ENCODE data around the gene OTOL1. TPM values are rescaled to one million over a fixed set of nuclear protein-coding genes. Genes with fewer than 3 reads are reported as not detected.

Gene OTOL1
- not detected for total RNA-seq
- long read RNA-seq, donor 1, result 0 reads
- long read RNA-seq, donor 2, result 0 reads

DNA sequence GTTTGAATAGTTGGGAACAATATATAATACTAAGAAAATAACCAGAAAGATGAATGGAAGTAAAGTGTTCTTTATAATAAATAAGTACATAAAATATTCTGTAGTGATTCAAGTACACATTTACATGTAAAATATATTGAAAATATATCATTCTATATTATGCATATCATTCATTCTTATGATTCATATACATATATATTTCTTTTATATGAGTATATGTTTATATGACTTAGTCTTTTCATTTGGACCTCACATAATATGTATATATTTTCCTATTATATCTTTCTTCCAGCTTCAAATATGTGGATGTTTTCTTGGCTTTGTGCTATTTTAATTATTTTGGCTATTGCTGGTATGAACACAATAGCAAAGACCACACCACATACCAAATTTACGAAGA is at the start of gene OTOL1:
Gene OTOL1 (plus strand): TSS at position 301 of the 400 bp plus-strand sequence. CDS start 0 bp downstream, at position 301.
- Histone ChIP-seq H3K4me3 (no peak within 1 kb of the TSS), H3K36me3 (ENCODE audit: low read depth) (no peaks in the 10 kb centered on the region), H3K9me3 (no peaks in the 10 kb centered on the region), H3K4me1 (ENCODE audit: low read depth) (no peaks in the 10 kb centered on the region)
- ATAC-seq (no peak), DNase-seq (no peak)
- intact Hi-C loops (cut with DNase I, micrococcal nuclease), result no loop called here
- TF ChIP-seq, protein P1, sequence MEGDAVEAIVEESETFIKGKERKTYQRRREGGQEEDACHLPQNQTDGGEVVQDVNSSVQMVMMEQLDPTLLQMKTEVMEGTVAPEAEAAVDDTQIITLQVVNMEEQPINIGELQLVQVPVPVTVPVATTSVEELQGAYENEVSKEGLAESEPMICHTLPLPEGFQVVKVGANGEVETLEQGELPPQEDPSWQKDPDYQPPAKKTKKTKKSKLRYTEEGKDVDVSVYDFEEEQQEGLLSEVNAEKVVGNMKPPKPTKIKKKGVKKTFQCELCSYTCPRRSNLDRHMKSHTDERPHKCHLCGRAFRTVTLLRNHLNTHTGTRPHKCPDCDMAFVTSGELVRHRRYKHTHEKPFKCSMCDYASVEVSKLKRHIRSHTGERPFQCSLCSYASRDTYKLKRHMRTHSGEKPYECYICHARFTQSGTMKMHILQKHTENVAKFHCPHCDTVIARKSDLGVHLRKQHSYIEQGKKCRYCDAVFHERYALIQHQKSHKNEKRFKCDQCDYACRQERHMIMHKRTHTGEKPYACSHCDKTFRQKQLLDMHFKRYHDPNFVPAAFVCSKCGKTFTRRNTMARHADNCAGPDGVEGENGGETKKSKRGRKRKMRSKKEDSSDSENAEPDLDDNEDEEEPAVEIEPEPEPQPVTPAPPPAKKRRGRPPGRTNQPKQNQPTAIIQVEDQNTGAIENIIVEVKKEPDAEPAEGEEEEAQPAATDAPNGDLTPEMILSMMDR (IDR thresholded peaks at IDR 0.05), result no peak

DNA sequence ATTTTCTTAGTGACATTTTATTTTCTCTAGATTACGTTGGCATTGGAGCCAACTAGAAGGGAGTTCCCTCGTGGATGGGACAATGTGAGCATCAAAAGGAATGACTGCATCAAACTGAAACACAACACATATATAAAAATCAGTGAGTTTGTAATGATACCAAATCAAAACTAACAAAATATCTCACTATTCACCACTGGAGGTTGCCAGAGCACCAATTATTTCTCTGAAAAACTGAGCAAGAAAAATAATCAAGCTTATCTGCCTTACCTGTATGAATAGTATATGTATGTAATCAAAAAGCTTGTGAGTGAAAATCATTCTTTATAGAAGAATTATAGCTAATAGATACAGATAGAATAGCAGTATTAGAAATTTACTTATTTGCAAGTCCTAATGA is 46.8 kb upstream of the OTOL1 start:
- intact Hi-C loops (cut with DNase I, micrococcal nuclease), result no loop called here
- H3K4me3 ChIP-seq, result no peak overlapping the region
- ATAC-seq (no peak), DNase-seq (no peak)
- H3K36me3 ChIP-seq (ENCODE audit: low read depth), result no peaks in the 10 kb centered on the region
- TF ChIP-seq, protein P1 (IDR thresholded peaks at IDR 0.05), result no peak
- H3K9me3 ChIP-seq, result no peaks in the 10 kb centered on the region
- H3K4me1 ChIP-seq (ENCODE audit: low read depth), result no peaks in the 10 kb centered on the region

DNA sequence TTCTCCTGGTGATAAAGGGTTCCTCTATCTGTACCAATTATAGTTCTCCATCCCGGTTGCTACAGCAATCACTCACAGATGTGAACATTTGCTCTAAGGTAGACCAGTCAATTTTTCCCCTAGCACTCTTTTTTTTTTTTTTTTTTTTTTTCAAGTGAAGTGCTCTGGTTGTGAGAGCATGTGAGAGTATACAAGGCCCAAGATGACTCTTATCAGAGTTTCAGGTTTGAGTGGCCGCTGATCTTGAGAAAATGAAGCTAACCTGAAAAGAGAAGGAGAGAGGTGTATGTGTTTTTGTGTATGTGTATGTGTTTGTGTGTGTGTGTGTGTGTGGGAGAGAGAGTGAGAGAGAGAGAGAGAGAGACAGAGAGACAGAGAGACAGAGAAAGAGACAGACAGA is 44.4 kb upstream of the OTOL1 start:
- TF ChIP-seq, protein P1 (IDR thresholded peaks at IDR 0.05), result no peak
- intact Hi-C loops (cut with DNase I, micrococcal nuclease), result no loop called here
- ATAC-seq, result no peak
- no peaks in the 10 kb centered on the region for H3K4me1 ChIP-seq (ENCODE audit: low read depth)
- H3K9me3 ChIP-seq, result no peaks in the 10 kb centered on the region
- H3K36me3 ChIP-seq (ENCODE audit: low read depth), result no peaks in the 10 kb centered on the region
- no peak overlapping the region for H3K4me3 ChIP-seq
- no peak for DNase-seq

DNA sequence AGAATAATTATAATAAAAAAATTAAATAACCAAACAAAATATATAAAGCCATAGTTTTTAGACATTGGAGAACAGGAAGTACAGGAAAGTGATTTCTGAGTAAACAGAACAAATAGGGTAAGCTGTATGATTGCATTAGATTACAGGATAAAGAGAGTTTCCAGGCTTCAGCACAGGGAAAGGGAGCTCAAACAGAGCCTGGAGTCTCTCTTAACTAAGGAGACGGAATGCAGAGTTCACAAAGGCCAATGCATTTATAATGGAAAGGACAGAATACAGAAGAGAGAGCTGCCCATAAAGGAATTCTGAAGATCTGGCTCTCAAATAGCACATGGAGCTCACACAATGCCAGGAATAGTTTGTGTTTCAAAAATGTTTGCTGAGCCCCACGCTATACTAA is 42.0 kb upstream of the OTOL1 start:
- H3K4me3 ChIP-seq, result no peak overlapping the region
- DNase-seq (no peak), ATAC-seq (no peak)
- H3K36me3 ChIP-seq (ENCODE audit: low read depth), result no peaks in the 10 kb centered on the region
- TF ChIP-seq, protein P1 (IDR thresholded peaks at IDR 0.05), result no peak
- intact Hi-C loops (cut with DNase I, micrococcal nuclease), result no loop called here
- no peaks in the 10 kb centered on the region for H3K9me3 ChIP-seq
- no peaks in the 10 kb centered on the region for H3K4me1 ChIP-seq (ENCODE audit: low read depth)

DNA sequence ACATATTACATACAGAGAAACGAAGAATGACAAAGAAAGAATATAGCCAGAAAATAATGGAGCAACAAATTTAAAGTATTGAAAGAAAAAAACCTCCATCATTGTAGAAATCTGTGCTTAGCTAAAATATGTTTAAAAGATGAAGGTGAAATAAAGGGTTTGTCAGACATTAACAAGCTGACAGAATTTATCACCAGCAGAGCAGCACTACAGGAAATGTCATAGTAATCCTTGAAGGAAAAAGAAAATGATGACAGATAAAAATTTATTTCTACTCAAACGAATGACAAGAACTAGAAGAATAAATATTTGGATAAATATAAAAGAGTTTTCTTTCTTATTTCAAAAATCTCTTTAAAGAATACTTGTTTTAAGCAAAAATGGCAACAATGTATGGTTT is 40.6 kb upstream of the OTOL1 start:
- no peaks in the 10 kb centered on the region for H3K36me3 ChIP-seq (ENCODE audit: low read depth)
- no peak for ATAC-seq
- intact Hi-C loops (cut with DNase I, micrococcal nuclease), result no loop called here
- DNase-seq, result no peak
- H3K9me3 ChIP-seq, result no peaks in the 10 kb centered on the region
- TF ChIP-seq, protein P1 (IDR thresholded peaks at IDR 0.05), result no peak
- no peaks in the 10 kb centered on the region for H3K4me1 ChIP-seq (ENCODE audit: low read depth)
- no peak overlapping the region for H3K4me3 ChIP-seq

DNA sequence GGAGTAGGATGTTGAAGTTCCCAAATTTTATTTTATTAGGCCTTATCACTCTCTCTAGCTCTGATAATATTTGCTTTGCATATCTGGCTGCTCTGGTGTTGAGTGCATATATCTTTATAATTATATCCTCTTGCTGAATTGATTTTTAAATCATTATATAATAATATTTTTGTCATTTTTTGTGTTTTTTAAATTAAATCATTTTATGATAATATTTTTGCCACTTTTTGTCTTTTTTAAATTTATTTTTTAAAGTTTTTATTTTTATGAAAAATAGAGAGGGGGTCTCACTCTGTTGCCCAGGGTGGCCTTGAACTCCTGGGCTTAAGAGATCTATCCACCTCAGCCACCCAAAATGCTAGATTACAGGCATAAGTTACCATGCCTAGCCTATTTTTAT is 34.5 kb upstream of the OTOL1 start:
- intact Hi-C loops (cut with DNase I, micrococcal nuclease), result no loop called here
- no peaks in the 10 kb centered on the region for H3K4me1 ChIP-seq (ENCODE audit: low read depth)

More for the DNA sequence above, 34.5 kb upstream of the OTOL1 start:
- ATAC-seq (no peak), DNase-seq (no peak)
- TF ChIP-seq, protein P1 (IDR thresholded peaks at IDR 0.05), result no peak
- Histone ChIP-seq H3K9me3 (peaks cover 4% of the 10 kb centered on the region), H3K36me3 (ENCODE audit: low read depth) (no peaks in the 10 kb centered on the region), H3K4me3 (no peak overlapping the region)

All from mucosa of descending colon (tissue), 3 donors.